GM21786 (cell line): Measurements from ENCODE around the gene ADISSP.

Experiments
- ATAC-seq: cut with Tn5 transposase; IDR thresholded peaks from one replicate; pipeline ENCODE4 v1.9.1; 2021; ENCODE audit not compliant: unreplicated experiment

Gene ADISSP

DNA sequence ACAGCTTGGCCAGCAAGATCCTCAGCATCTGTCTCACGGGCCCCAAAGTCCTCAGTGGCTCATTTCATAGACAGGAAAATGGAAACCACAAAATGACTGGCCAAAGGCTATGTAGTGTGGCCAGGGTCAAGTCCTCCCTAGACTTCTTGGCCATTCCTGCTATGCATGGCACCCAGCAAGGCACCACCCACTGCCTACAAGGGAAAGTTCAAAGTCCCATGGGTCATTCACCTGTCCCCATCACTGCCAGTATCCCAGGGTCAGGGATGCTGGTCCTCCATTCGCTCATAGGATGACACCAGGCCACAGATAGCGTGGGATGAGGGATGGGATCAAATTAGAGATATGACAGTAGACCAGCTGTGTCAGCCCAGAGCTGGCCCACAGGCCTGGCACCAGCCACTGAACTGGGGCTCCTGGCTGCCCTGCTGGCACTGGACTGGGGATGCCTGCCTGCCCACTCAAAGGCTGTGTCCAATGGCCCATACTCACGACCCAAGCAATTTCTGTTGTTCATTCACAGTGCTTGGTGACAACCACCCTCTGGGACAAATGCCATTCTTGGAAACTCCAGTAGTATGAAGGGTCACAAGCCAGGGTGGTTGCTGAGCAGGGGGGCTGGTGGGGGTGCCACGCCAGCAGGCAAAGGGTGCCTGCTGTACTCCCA lies 11.6 kb downstream of the ADISSP start:
- no peak for ATAC-seq

DNA sequence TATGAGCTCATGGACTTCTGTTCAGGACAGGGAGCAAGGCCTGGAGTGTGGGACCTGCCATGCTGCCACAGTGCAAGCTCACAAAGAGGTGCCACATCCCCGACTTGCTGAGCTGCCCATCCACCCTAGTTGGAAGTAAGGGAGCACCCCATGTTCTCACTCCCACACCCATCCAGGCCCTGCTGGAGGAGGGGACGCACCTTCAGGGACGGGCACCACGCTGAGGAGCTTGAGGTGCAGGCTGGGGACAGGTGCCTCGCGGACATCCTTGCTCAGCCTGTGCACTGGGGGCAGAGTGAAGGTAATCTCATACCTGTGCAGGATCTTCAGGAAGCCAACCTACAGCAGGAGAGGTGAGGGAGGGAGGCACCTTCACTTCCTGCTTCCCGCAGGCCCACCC lies 12.3 kb downstream of the ADISSP start:
- ATAC-seq = no peak

DNA sequence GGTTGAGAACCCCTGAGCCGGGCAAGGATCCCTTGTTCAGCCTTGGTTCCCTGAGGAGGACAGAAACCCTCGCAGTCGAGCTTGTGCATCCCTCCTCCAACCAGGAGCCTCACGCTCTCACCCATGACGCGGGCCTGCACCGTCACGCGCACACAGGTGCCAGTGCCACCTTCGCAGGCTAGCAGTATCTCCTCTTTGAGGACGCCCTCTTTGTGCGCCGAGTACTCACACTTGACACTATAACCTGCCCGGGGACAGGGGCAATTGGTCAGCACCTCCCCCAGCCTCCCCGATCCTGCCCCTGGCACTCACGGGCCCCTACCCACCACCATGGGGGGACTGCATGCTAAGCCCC lies 13.3 kb downstream of the ADISSP start:
- ATAC-seq = no peak

DNA sequence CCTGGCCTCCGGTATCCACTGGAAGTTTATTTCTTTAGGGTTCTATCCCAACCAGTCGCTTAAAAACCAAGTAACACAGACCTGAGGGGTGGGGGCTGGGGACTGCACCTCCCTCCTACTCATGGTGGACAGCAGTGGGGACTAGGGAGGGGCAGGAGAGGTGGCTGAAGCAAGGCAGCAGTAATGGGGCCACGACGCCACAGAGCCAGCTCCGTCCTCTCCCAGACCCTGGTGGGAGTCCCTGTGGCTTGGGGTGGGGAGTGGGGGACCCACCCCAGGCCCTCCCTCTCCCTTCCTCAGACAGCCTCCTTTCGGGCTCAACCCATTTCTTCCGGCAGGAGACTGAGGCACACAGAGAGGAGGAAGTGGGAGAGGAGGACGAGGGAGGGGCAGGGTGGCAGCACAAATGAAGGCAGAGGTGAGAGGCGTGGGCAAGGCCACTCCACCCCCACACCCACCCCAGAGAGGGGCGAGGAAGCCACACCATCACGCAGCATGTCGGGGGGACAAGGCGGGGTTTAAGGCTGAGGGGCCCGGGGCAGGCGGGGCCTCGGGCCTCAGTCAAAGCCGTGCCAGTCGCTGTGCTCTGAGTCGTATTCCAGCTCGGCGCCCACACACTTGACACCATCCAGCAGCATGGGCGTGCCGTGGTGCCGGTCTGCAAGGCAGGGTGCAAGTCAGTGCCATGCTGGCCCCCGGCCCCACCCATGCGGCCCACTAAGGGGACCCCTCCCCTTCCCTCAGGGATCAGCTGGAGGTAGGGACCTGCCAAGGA lies 13.9 kb downstream of the ADISSP start:
- ATAC-seq = no peak

DNA sequence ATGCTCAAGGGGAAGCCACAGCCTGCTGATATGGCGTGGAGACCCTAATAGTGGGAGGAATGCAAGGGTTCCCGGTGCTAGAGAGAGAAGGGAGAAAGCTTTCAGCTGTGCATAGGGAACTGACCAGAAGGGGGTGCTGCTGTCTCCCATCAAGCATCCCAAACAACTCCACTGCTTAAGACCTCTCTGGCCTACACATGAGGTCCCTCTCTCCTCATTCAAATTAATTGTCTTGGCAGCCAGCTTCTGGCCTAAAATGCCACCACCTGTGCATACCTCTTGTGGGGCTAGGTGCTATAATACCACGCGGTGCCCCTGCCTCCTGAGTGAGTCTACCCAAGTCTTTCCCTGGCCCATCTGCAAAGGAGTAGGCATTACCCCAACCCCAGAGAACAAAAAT lies 14.5 kb downstream of the ADISSP start:
- no peak for ATAC-seq

DNA sequence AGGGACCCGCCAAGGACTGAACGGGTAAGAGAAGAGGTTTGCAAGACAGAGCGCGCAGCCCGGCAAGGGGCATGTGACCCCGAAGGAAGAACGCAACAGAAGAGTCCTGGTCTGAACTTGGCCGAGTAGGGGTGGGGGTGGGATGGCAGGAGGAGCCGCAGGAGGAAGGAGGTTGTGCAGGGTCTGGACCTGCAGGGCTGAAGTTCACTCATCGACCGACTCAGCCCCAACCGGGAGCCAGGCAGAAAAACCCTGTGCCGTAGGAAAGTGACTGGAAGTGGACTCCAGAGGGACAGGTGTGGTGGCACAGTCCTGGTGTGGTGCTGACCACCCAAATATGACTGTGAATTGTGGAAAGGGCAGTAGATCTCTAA lies 15.2 kb downstream of the ADISSP start:
- ATAC-seq = no peak

DNA sequence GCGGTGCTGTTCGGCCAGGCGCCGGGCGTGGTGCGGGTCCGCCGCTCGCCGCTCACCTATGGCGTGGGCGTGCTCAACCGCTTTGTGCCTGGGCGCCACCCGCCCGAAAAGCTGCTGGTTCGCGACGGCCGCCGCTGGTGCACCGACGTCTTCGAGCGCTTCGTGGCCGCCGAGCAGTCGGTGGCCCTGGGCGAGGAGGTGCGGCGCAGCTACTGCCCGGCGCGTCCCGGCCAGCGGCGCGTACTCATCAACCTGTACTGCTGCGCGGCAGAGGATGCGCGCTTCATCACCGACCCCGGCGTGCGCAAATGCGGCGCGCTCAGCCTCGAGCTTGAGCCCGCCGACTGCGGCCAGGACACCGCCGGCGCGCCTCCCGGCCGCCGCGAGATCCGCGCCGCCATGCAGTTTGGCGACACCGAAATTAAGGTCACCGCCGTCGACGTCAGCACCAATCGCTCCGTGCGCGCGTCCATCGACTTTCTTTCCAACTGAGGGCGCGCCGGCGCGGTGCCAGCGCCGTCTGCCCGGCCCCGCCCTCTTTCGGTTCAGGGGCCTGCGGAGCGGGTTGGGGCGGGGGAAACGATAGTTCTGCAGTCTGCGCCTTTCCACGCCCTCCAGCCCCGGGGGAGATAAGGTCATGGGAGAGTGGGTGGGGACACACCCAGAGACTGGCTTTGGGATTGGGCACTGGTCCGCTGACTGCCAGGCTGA lies 15.7 kb downstream of the ADISSP start:
- ATAC-seq = no peak

DNA sequence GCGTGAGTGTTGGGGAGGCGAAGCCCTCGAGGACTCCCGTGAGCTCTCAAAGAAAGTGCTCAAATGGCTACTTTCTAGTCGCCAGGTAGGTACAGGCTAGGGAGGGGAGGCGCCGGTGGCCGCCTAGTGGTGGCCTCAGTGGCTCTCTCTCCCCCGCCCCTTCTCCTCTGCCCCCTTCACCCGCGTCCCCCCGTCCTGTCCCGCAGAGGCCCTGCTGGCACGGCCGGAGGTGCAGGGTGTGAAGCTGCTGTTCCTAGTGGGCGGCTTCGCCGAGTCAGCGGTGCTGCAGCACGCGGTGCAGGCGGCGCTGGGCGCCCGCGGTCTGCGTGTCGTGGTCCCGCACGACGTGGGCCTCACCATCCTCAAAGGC lies 16.3 kb downstream of the ADISSP start:
- ATAC-seq = no peak

DNA sequence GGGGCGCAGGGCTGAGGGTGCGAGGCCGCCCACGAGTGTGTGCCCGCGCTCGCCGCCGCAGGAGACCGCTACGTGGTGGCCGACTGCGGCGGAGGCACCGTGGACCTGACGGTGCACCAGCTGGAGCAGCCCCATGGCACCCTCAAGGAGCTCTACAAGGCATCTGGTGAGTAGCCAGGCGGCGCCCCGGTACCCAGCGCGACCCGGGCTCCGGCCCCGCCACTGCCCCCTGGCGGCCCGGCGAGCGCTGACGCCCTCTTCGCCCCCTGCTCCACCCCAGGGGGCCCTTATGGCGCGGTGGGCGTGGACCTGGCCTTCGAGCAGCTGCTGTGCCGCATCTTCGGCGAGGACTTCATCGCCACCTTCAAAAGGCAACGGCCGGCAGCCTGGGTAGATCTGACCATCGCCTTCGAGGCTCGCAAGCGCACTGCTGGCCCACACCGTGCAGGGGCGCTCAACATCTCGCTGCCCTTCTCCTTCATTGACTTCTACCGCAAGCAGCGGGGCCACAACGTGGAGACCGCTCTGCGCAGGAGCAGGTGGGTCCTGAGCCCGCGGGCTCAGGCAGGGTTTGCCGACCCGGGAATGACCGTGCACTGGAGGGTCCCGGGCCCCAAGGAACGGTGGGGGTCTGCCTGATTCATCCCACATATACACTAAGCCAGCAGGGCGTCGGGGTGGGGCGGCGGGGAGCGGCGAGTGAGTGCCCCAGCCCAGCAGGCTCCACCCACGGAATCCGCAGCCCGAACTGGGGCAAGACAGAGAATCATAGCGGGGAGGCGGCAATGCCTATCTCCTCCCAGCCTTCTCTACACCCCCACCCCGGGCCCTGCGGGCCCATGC lies 17.6 kb downstream of the ADISSP start:
- no peak for ATAC-seq

DNA sequence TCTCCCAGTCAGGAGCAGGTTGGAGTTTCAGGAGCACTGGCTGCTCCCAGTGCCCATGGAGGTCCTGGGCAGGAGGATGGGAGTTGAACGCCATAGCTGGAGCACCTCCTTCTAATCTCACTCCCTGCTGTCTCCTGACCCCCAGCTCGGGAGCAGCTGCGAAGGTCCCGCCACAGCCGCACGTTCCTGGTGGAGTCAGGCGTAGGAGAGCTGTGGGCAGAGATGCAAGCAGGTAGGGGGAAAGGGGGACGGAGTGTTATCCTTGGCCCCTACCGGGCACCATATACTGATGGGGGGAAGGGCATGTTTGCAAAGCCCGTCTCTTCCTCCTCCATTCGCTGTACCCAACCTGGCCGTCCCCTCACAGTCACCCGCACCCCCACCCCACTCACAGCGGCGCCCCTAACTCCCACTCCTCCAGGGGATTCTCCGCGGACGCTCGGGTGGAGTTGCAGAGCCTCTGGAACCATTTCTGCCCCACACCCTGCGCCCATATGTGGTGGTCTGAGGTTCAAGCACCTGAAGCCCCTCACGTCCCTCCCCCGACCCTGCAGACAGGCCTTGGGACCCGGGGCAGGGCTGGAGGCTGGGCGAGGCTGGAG lies 18.4 kb downstream of the ADISSP start:
- ATAC-seq = no peak

DNA sequence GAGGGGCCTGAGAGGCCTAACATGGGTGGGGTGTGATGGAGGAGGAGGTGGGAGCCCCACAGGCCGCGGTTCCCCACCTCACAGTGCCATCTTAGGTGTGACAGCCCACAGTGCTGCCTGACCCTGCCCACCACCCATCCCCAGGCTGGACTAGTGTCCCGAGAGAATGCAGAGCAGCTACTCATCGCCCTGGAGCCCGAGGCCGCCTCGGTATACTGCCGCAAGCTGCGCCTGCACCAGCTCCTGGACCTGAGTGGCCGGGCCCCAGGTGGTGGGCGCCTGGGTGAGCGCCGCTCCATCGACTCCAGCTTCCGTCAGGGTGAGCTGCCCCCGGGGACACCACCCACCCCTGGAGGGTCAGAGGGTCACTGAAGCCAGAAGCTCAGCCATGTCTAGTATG lies 19.5 kb downstream of the ADISSP start:
- no peak for ATAC-seq

DNA sequence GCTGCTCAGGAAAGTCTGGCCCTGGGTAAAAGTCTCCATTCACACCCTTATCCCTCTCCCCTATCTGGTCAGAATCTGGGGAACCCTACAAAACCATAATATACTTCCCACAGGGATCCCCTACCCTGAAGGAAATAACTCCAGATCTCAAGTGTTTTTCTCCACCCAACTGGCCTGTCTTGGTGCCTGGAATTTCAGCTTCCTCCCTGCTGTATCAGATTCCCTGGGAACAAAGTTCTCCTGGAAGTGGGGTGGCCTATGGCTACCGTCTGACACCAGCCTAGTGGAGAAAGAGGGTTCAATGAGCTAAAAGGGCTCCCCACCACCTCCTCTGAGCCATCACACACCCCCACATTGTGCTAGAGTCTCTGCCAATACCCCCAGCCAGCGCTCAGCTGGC lies 20.1 kb downstream of the ADISSP start:
- no peak for ATAC-seq

DNA sequence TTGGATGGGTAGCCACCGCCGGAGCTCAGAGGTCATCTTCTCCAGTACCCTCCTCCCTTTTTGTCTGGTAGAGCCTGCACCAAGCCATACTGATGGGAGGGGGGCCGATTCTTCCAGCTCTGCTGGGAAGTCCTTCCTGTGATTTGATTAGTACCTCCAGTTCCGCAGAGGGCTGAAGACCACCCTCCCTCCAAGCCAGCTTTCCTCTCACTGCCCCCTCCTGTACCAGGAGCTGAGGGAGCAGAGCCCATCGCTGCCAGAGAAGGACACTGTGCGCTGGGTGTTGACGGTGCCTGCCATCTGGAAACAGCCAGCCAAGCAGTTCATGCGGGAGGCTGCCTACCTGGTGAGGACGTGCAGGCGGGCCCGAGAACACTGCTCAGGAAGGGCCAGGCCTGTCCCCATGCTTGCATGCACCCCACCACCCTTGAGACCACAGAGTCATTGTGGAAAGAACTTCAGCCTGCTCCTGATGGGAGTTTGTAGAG lies 21.8 kb downstream of the ADISSP start:
- ATAC-seq = no peak

DNA sequence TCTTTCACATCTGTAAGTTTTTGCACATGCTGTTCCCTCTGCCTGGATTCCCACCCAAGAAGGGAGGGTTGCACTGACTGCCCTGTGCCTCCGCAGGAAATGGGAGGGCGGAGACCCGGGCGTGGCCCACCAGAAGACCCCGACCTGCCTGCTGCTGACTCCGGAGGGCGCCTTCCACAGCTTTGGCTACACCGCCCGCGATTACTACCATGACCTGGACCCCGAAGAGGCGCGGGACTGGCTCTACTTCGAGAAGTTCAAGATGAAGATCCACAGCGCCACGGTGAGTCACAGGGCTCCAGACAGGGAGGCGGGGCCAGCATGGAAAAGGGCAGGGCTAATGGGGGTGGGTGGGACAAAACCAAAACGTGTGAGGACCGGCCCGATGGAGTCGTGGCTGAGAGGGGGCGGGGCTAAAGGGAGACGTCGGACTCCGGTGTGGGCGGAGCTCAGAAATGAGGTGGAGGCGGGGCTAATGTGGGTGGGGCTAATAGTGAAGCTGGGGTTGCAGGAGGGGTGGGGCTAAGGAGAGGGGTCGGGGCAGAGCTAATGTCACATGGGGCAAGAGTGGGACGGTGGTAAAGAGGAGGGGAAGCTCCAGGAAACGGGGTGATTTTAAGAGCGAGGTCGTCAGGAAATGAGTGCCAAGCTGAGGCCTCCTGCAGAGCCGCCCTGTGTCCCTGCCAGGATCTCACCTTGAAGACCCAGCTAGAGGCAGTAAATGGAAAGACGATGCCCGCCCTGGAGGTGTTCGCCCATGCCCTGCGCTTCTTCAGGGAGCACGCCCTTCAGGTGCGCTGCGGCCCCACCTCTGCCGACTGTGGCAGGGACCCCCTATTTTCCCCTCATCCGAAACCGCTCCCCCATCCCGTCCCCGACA lies 22.5 kb downstream of the ADISSP start:
- ATAC-seq = no peak

DNA sequence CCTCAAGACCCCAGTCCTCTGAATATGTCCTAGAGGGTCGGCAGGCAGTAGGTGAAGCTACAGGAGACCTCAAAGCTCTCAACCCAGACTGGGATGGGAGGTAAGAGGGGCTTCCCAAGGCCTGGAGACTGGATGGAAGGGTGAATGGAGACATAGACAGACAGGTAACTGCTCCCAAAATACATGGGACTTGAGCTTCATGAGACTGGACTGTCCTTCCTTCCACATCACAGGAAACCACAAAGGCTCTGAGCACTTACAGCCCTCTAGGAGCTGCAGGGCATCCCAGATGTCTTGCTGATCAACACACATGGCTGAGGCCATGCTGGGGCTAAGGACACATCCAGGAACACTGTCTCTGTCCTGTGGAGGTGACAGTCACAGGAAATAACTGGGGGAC lies 23.5 kb downstream of the ADISSP start:
- no peak for ATAC-seq

DNA sequence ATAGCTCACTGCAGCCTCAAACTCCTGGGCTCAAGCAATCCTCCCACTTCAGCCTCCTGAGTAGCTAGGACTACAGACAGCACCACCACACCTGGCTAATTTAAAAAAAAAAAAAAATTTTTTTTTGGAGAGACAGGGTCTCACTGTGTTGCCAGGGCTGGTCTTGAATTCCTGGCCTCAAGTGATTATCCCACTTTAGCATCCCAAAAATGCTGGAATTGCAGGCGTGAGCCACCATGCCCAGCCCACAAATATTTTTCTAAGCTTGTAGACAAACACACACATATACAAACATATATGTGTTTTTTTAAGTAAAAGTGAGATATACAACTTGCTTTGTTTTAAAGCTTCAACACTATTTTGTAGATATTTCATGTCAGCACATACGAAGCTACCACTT lies 24.3 kb downstream of the ADISSP start:
- no peak for ATAC-seq

DNA sequence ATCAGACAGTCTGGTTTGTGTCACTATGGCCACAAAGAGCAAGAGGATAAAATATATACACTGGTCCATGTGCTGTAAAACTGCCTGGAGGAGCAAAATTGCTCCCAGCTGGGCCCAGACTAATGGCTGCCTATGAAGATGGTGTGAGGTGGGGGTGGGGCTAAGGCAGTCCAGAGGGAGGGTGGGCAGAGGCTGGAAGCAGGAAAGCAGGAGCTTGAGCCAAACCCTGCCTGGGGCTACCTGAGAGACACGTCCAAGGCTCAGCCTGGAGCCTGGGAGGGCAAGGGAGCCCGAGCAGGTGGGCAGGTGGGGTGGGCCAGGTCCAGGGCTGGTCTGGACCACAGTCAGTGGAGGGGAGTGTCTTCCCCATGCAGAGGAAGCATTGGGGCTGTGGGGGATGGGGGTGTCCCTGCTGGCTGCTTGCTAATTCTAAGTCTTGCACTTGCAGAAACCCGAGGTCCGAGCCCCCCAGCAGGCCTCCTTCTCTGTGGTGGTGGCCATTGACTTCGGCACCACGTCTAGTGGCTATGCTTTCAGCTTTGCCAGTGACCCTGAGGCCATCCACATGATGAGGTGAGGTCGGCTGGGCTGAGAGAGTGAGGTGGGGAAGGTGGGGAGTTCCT lies 25.6 kb downstream of the ADISSP start:
- ATAC-seq = no peak

DNA sequence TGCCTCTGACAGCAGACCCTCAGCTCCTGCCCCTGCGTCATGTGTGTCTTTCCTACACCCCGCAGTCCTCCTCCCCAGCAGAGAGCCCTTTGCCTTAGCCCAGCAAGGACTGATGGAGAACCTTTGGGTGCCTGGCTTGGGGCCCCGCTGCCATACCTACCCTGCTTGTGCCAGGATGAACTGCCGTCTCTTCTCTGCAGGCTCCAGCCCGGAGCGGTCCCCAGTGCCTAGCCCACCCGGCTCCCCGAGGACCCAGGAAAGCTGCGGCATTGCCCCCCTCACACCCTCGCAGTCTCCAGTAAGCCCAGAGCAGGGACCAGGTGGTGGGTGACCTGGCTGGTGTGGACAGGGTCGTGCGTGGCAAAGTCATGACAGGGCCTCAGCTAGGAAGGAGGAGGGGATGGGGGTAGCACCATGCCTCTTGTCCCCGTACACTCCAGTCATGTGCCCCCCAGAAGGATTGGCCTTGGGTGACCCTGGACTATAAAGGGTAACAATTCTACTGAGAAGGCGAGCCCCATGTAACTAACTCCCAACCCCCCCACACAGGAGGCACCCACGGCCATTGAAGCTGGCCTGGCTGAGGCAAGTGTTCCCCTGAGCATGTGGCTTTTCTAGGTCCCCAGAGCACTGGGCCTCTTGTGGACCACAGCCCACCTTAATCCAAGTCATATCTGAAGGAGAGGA lies 26.8 kb downstream of the ADISSP start:
- ATAC-seq = no peak

DNA sequence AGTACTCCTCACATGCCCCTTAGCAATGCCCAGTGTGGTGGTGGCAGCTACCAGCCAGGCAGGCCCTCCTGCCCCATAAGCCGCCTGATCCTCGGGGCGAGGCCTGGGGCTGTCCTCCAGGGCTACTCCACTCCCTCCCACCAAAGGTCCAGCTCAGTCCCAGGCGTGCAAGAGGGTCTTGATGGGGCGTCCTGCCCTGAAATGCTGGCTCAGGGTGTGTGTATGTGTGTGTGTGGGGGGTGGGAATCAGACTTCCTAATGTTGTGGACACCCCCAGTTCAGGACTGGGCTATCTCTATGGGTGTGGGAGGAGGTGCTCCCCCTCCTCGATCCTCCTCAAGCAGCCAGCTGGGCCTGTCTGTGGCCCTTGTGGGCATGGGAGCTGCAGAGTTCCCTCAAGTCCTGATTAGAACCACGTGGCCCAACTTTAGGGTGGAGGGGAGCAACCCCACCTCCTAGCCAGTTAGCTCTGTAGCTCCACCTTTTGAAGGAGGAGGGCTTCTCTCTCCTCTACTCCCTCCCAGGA lies 27.6 kb downstream of the ADISSP start:
- ATAC-seq = no peak
